Right lobe of liver (tissue), 4 donors: ENCODE results near the gene NUBP2.

ENCODE experiments used
- POLR2A ChIP-seq: fragments of 450-650 bp; IDR thresholded peaks from one replicate; pipeline ENCODE4 v1.6.1; 2017; ENCODE audit warnings: antibody characterized with exemption, mild to moderate bottlenecking
- TF ChIP-seq, protein P1 (sequence below), 4 donors: fragments of 200-600 bp in 3 of 4; fragments of 450-650 bp in 1 of 4; IDR thresholded peaks; one replicate each; pipeline versions ENCODE4 v1.5.1 to v1.8.0; 2016 to 2022; ENCODE audit warnings: antibody characterized with exemption in 4 of 4, mild to moderate bottlenecking in 2 of 4
- donor health status: DM: no; HTN: no; CAD: no.
- donor health status: DM: no; HTN: no; CAD: no.
- donor health status: DM: no; HTN: yes; CAD: no.

DNA sequence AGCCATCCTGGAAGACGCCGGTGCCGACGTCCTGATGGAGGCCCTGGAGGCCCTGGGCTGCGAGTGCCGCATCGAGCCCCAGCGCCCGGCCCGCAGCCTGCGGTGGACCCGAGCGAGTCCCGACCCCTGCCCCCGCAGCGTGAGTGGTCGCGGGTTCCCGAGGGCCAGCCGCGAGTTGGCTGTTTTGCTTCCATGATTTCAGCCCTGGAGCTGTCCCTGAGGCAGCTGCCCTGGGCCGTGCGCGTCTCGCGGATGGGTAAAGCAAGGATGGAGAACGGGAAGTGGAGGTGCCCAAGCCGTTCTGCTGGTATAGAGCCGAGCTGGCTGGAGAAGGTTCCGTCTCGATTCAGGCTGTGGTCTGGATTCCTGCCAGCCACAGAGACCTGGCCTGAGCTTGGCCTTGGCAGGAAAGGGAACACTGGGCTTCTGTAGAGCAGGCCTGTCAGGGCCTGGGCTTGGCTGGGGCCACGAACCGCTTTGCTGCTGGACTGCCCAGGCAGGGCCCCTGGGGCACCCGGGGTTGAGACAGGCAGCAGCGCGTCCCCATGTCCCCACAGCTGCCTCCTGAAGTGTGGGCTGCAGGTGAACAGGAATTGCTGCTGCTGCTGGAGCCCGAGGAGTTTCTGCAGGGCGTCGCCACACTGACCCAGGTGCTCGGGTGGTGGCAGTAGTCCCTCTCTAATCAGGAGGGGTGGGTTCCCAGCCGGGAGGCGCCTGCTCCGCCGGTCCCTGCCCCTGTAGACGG is 8.9 kb upstream of the NUBP2 start:
- TF ChIP-seq, protein P1, sequence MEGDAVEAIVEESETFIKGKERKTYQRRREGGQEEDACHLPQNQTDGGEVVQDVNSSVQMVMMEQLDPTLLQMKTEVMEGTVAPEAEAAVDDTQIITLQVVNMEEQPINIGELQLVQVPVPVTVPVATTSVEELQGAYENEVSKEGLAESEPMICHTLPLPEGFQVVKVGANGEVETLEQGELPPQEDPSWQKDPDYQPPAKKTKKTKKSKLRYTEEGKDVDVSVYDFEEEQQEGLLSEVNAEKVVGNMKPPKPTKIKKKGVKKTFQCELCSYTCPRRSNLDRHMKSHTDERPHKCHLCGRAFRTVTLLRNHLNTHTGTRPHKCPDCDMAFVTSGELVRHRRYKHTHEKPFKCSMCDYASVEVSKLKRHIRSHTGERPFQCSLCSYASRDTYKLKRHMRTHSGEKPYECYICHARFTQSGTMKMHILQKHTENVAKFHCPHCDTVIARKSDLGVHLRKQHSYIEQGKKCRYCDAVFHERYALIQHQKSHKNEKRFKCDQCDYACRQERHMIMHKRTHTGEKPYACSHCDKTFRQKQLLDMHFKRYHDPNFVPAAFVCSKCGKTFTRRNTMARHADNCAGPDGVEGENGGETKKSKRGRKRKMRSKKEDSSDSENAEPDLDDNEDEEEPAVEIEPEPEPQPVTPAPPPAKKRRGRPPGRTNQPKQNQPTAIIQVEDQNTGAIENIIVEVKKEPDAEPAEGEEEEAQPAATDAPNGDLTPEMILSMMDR (IDR thresholded peaks at IDR 0.05): peak in 1 of 4 donors; percentile 3
- no peak for TF ChIP-seq POLR2A
